ENCODE measurements around the gene IGF2.

Gene IGF2

DNA sequence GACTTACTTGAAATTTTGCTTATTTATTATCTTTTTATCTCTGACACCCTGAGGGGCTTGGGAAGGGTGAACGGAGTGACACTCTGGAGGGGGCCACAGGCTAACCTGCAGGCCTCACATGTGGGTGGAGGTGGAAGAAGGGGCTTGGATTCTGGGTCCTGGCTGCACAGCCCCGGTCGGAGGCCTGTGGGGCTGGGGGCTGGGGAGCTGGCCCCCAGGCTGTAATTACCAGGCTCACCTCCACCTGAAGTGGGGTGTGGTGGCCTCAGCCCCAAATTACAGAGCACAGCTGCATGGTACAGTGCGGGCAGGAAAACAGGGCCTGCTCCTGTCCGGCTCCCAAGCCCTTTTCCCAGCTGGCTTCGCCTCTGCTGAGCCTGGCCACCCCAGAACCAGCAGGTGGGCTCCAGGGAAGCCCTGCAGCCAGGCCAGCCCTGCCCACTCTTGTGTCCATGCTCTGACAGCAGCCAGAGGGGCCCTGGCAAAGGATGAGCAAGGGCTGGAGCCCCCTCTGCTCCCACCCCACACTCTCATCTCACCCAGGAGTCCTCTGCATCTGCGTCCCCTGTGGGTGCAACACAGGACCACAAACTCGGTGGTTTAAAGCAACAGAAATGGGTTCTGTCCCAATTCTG is 48.0 kb downstream of the IGF2 start:
- CTCF ChIA-PET: no interaction called here
- TF ChIP-seq YY1 (tag by site-specific recombination; IDR thresholded peaks at IDR 0.05) (no peak), ZNF768 (tag by site-specific recombination; IDR thresholded peaks at IDR 0.05) (no peak), ZSCAN23 (tag by site-specific recombination; IDR thresholded peaks at IDR 0.05) (no peak), HIC1 (tag by site-specific recombination; IDR thresholded peaks at IDR 0.05) (no peak)
- no peaks in the 10 kb centered on the region for H3K9me3 ChIP-seq (ENCODE audit: control insufficient read depth, insufficient read depth, low read depth, low read length)
- H3K36me3 ChIP-seq (ENCODE audit: control insufficient read depth in 2 of 2, insufficient read depth in 1 of 2, low read length in 2 of 2): no peaks in the 10 kb centered on the region
- POLR2A ChIA-PET: no interaction called here
- H3K27ac ChIP-seq (ENCODE audit: extremely low read depth, low read depth, low read length): no peak overlapping the region
- no peak overlapping the region for H3K4me3 ChIP-seq (ENCODE audit: low read depth, low read length)
- no peaks in the 10 kb centered on the region for H3K4me1 ChIP-seq (ENCODE audit: control insufficient read depth, insufficient read depth, low read length)

GRCh38 chr11:2090172-2091111 is 48.7 kb downstream of the IGF2 start:
- POLR2A ChIA-PET: no interaction called here
- Histone ChIP-seq H3K27ac (ENCODE audit: extremely low read depth, low read depth, low read length) (no peak overlapping the region), H3K4me1 (ENCODE audit: control insufficient read depth, insufficient read depth, low read length) (no peaks in the 10 kb centered on the region), H3K36me3 (ENCODE audit: control insufficient read depth in 2 of 2, insufficient read depth in 1 of 2, low read length in 2 of 2) (no peaks in the 10 kb centered on the region), H3K9me3 (ENCODE audit: control insufficient read depth, insufficient read depth, low read depth, low read length) (no peaks in the 10 kb centered on the region), H3K4me3 (ENCODE audit: low read depth, low read length) (no peak overlapping the region)
- TF ChIP-seq OVOL3 (tag by site-specific recombination; IDR thresholded peaks at IDR 0.05): no peak
- no peak for TF ChIP-seq ZNF514 (tag by site-specific recombination; IDR thresholded peaks at IDR 0.05)
- TF ChIP-seq ZNF175 (tag by site-specific recombination; IDR thresholded peaks at IDR 0.05): no peak
- TF ChIP-seq, protein P1, sequence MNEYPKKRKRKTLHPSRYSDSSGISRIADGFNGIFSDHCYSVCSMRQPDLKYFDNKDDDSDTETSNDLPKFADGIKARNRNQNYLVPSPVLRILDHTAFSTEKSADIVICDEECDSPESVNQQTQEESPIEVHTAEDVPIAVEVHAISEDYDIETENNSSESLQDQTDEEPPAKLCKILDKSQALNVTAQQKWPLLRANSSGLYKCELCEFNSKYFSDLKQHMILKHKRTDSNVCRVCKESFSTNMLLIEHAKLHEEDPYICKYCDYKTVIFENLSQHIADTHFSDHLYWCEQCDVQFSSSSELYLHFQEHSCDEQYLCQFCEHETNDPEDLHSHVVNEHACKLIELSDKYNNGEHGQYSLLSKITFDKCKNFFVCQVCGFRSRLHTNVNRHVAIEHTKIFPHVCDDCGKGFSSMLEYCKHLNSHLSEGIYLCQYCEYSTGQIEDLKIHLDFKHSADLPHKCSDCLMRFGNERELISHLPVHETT (tag by site-specific recombination; IDR thresholded peaks at IDR 0.05): no peak
- TF ChIP-seq ZNF571 (tag by site-specific recombination; IDR thresholded peaks at IDR 0.05): no peak
- no peak for TF ChIP-seq ZNF776 (tag by site-specific recombination; IDR thresholded peaks at IDR 0.05; ENCODE audit: borderline replicate concordance)
- no peak for TF ChIP-seq REPIN1 (tag by site-specific recombination; IDR thresholded peaks at IDR 0.05; ENCODE audit: low read depth)
- TF ChIP-seq ZNF274 (IDR thresholded peaks at IDR 0.05; ENCODE audit: low read length): no peak
- TF ChIP-seq ZNF274 (tag by site-specific recombination; IDR thresholded peaks at IDR 0.05; ENCODE audit: borderline replicate concordance): no peak
- no peak for TF ChIP-seq ZNF169 (tag by site-specific recombination; IDR thresholded peaks at IDR 0.05)
- TF ChIP-seq ZNF624 (tag by site-specific recombination; IDR thresholded peaks at IDR 0.05): no peak
- no peak for TF ChIP-seq ZNF350 (tag by site-specific recombination; IDR thresholded peaks at IDR 0.05)
- no peak for TF ChIP-seq ZNF548 (tag by site-specific recombination; IDR thresholded peaks at IDR 0.05)
- TF ChIP-seq ZNF132 (tag by site-specific recombination; IDR thresholded peaks at IDR 0.05; ENCODE audit: borderline replicate concordance): no peak
- TF ChIP-seq, protein P2, sequence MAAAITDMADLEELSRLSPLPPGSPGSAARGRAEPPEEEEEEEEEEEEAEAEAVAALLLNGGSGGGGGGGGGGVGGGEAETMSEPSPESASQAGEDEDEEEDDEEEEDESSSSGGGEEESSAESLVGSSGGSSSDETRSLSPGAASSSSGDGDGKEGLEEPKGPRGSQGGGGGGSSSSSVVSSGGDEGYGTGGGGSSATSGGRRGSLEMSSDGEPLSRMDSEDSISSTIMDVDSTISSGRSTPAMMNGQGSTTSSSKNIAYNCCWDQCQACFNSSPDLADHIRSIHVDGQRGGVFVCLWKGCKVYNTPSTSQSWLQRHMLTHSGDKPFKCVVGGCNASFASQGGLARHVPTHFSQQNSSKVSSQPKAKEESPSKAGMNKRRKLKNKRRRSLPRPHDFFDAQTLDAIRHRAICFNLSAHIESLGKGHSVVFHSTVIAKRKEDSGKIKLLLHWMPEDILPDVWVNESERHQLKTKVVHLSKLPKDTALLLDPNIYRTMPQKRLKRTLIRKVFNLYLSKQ (tag by site-specific recombination; IDR thresholded peaks at IDR 0.05; ENCODE audit: borderline replicate concordance): no peak
- TF ChIP-seq YY2 (tag by site-specific recombination; IDR thresholded peaks at IDR 0.05): no peak
- TF ChIP-seq, protein P3, sequence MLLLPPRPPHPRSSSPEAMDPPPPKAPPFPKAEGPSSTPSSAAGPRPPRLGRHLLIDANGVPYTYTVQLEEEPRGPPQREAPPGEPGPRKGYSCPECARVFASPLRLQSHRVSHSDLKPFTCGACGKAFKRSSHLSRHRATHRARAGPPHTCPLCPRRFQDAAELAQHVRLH (tag by site-specific recombination; IDR thresholded peaks at IDR 0.05): no peak
- TF ChIP-seq ZNF449 (tag by site-specific recombination; IDR thresholded peaks at IDR 0.05): no peak
- no peak for TF ChIP-seq ZNF202 (tag by site-specific recombination; IDR thresholded peaks at IDR 0.05; ENCODE audit: borderline replicate concordance)
- no peak for TF ChIP-seq ZNF324 (tag by site-specific recombination; IDR thresholded peaks at IDR 0.05)
- CTCF ChIA-PET: no interaction called here

Data from HEK293 (cell line).